Stimulated activated CD4-positive, alpha-beta T cell treated with anti-CD3 and anti-CD28 coated beads, Interleukin-15, amount 100 ng/mL, for 48 hours (primary cell): ENCODE data around the gene ANKRD42.

Experiments
- DNase-seq, 2 donors: peaks; one replicate each; pipeline ENCODE4 v3.0.0-alpha.2; 2020; ENCODE audit warnings: low read depth in 2 of 2

The ANKRD42 gene

DNA sequence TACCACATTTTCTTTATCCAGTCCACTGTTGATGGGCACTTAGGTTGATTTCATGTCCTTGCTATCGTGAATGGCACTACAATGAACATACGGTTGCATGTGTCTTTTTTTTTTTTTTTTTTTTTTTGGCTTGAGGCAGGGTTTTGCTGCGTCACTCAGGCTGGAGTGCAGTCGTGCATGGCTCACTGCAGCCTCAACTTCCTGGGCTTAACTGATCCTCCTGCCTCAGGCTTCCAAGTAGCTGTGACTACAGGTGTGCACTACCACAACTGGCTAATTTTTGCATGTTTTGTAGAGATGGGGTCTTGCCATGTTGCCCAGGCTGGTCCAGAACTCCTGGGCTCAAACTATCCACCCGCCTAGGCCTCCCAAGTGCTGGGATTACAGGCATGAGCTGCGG is 94.1 kb downstream of the ANKRD42 start:
- no peak for DNase-seq

DNA sequence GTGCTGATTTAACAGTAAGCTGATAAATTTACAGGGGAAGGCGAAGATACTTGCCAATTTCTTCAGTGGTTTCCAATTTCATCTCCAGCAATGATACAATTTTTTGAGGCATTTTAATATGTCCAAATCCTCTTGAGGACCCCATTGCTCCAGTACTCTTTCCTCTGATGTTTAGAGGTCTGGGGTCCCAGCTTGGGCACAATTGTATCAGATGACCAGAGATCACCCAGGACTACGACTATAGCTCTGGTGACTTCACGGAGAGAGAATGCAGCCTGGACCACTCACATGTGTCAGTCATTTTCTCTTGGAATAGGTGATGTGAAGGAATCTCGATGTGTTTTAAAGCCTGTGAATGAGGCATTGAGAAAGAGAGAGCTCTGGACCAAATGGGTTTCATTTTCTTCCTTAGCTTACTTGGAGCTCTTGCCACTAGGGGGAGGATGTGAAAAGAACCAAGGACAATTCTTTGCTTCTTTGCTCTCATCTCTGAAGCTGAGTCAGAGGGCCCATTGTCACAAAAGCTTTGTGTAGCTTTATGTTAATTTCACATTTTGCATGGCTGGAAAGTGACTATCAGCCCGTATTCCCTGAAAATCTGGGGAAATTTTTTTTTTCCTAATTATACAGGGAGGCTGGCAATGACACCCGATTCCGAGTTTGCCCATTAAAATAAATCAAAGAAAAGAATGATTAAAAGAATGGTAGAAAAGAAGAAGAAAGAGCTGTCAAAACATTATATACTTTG is 99.4 kb downstream of the ANKRD42 start:
- peak; percentile 11 to 23 for DNase-seq

DNA sequence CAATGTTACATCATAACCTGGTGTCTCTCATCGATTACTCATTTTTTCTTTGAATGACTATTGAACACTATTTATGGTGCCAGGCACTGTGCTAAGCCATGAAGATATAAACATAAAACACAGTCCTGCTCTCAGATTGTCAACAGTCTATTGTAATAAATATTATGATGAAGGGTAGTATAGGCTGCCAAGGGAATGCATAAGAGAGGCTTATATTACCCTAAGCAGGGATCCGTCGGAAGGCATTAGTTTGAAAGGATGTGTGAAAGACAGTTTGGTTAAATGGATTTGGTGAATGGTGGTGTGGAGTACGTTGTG is 99.9 kb downstream of the ANKRD42 start:
- DNase-seq, result no peak

DNA sequence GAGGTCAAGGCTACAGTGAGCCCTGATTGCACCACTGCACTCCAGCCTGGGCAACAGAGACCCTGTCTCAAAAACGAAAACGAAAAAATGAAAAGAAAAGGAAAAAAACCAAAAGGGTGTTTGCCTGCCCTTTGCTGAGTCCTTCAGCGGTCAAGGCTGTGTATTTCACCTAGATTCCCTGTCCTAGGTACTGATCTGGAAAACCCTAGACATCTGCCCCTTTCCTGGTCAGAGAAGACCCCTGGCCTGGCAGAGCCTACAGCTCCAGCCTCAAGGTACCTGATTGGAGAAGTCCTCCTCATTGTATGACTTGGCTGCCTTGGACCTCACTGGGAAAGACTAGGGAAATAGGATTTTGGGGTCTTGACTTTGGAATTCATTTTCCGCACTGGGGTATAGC is 100.7 kb downstream of the ANKRD42 start:
- no peak for DNase-seq
